Measurements from ENCODE around the gene LIPG. TPM values are rescaled to one million over a fixed set of nuclear protein-coding genes. Genes with fewer than 3 reads are reported as not detected.

The LIPG gene
- total RNA-seq, 1 experiment from 2014 or later = 57.8 TPM

DNA sequence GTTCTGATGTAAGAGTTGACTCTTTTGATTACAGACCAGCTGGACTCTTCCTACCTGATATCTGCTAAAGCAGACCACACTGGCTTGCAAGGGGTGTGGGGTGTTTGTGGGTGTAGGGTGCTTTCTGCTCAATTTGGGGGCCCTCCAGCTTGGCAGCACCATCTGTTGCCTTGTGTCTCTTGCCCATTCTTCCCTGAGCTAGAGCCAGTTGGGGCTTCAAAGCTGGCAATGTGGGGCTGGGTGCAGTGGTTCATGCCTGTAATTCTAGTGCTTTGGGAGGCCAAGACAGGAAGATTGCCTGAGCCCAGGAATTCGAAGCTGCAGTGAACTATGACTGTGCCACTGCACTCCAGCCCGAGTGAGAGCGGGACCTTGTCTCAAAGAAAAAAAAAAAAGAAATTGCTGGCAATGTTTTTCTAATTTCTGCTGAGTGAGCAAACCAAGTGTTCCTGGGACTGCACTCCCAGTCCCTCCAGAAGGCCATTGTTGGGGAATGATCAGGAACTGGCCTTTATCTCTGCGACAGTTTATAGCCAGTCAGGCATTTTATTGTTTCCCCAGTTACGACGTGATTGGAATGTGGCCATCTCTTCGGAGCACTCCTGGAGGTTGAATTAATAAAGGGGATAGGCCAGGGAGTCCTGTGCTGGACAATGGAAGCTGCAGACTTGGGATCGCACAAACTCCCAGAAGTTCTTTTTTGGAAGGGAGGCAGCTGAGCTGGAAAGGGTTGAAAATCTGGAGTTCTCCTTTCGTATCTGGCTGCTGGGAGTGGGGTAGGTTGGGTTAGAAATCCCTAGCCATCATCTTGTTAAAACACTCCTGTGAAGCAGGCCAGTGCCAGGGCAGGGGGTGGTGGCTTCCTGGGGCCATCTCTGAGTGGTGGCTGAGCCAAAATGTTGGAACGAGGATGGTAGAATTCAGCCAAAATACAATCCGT, 57.2 kb downstream of the LIPG start:
- intact Hi-C loops (cut with micrococcal nuclease) = no loop called here
- ChIA-PET CTCF (interaction anchor here (0.6 to 0.9 kb wide), 3 partner anchors 61 to 810 kb away, joined by 3 to 4 read pairs (median 3); no protein-coding TSS in a partner anchor), POLR2A (interaction anchor here (0.6 kb wide), 1 partner anchor 14 kb away, joined by 3 read pairs; no protein-coding TSS in a partner anchor)
- TF ChIP-seq, protein P1, sequence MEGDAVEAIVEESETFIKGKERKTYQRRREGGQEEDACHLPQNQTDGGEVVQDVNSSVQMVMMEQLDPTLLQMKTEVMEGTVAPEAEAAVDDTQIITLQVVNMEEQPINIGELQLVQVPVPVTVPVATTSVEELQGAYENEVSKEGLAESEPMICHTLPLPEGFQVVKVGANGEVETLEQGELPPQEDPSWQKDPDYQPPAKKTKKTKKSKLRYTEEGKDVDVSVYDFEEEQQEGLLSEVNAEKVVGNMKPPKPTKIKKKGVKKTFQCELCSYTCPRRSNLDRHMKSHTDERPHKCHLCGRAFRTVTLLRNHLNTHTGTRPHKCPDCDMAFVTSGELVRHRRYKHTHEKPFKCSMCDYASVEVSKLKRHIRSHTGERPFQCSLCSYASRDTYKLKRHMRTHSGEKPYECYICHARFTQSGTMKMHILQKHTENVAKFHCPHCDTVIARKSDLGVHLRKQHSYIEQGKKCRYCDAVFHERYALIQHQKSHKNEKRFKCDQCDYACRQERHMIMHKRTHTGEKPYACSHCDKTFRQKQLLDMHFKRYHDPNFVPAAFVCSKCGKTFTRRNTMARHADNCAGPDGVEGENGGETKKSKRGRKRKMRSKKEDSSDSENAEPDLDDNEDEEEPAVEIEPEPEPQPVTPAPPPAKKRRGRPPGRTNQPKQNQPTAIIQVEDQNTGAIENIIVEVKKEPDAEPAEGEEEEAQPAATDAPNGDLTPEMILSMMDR (IDR thresholded peaks at IDR 0.05; ENCODE audit: unreplicated experiment) = no peak
- no peak overlapping the region for H3K27ac Mint-ChIP-seq (ENCODE audit: low read depth, unreplicated experiment)
- BruUV-seq (replicated peaks) = no TSS peak
- H3K27me3 Mint-ChIP-seq (ENCODE audit: insufficient read depth, unreplicated experiment) = no peaks in the 10 kb centered on the region
- H3K9me3 Mint-ChIP-seq (ENCODE audit: unreplicated experiment) = no peaks in the 10 kb centered on the region
- H3K4me3 Mint-ChIP-seq (ENCODE audit: unreplicated experiment) = no peak overlapping the region
- no peak for DNase-seq (ENCODE audit: unreplicated experiment)
- H3K36me3 Mint-ChIP-seq (ENCODE audit: insufficient read depth, unreplicated experiment) = no peaks in the 10 kb centered on the region
- peaks cover 1% of the 10 kb centered on the region for H3K4me1 Mint-ChIP-seq (ENCODE audit: insufficient read depth, unreplicated experiment)

DNA sequence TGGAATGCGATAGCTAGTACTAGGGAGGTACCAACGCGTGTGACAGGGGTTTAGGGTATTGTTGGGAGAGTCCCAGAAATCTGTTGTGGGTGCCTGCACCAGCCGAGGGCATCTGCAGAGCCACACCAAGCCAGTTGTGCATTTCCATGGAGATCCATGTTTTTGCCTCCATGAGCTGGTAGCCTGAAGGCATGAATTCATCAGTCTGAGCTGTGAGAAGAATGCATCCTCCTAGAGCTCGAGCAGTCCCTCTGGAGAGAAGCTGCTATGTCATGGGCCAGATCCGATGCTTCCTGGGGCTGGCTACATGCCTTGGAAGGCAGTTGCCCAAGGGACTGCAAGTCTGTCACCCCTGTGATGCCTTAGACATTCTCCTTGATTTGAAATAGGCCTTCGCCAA, 57.9 kb downstream of the LIPG start:
- no peak overlapping the region for H3K27ac Mint-ChIP-seq (ENCODE audit: low read depth, unreplicated experiment)
- intact Hi-C loops (cut with micrococcal nuclease) = no loop called here
- no peaks in the 10 kb centered on the region for H3K9me3 Mint-ChIP-seq (ENCODE audit: unreplicated experiment)
- no TSS peak for BruUV-seq (replicated peaks)
- H3K4me1 Mint-ChIP-seq (ENCODE audit: insufficient read depth, unreplicated experiment) = no peaks in the 10 kb centered on the region
- H3K27me3 Mint-ChIP-seq (ENCODE audit: insufficient read depth, unreplicated experiment) = no peaks in the 10 kb centered on the region
- H3K4me3 Mint-ChIP-seq (ENCODE audit: unreplicated experiment) = no peak overlapping the region
- CTCF ChIA-PET = interaction anchor here (0.5 to 0.9 kb wide), 2 partner anchors 63 to 109 kb away, joined by 3 read pairs; no protein-coding TSS in a partner anchor
- no peaks in the 10 kb centered on the region for H3K36me3 Mint-ChIP-seq (ENCODE audit: insufficient read depth, unreplicated experiment)
- TF ChIP-seq, protein P1 (IDR thresholded peaks at IDR 0.05; ENCODE audit: unreplicated experiment) = no peak
- no peak for DNase-seq (ENCODE audit: unreplicated experiment)
- POLR2A ChIA-PET = no interaction called here

DNA sequence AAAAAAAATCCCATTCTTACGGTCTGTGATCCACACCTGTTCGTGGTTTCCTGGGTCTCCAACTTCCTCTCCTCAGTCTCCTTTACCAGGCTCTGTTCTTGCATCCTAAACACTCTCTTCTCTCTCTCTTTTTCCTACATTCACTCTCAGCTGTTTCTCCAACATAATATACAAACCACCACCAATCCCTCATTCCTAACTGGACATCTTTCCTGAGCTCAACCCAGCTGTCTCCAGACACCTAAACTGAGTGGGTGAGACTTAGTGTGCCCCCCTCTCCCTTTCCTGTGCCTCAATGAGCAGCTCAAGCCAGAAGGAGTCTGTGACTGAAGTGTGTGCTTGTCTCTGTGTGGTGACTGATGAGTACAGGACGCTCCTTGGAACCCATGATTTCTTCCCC, 59.4 kb downstream of the LIPG start:
- no peaks in the 10 kb centered on the region for H3K36me3 Mint-ChIP-seq (ENCODE audit: insufficient read depth, unreplicated experiment)
- H3K9me3 Mint-ChIP-seq (ENCODE audit: unreplicated experiment) = no peaks in the 10 kb centered on the region
- BruUV-seq (replicated peaks) = no TSS peak
- POLR2A ChIA-PET = interaction anchor here (0.7 kb wide), 2 partner anchors 20 to 133 kb away, joined by 3 read pairs; no protein-coding TSS in a partner anchor
- no peak for DNase-seq (ENCODE audit: unreplicated experiment)
- no peak overlapping the region for H3K27ac Mint-ChIP-seq (ENCODE audit: low read depth, unreplicated experiment)
- no peak overlapping the region for H3K4me3 Mint-ChIP-seq (ENCODE audit: unreplicated experiment)
- CTCF ChIA-PET = interaction anchor here (0.7 to 1.3 kb wide), 4 partner anchors 8 to 237 kb away, joined by 3 to 5 read pairs (median 3); no protein-coding TSS in a partner anchor
- TF ChIP-seq, protein P1 (IDR thresholded peaks at IDR 0.05; ENCODE audit: unreplicated experiment) = no peak
- intact Hi-C loops (cut with micrococcal nuclease) = no loop called here
- no peaks in the 10 kb centered on the region for H3K4me1 Mint-ChIP-seq (ENCODE audit: insufficient read depth, unreplicated experiment)
- no peaks in the 10 kb centered on the region for H3K27me3 Mint-ChIP-seq (ENCODE audit: insufficient read depth, unreplicated experiment)

DNA sequence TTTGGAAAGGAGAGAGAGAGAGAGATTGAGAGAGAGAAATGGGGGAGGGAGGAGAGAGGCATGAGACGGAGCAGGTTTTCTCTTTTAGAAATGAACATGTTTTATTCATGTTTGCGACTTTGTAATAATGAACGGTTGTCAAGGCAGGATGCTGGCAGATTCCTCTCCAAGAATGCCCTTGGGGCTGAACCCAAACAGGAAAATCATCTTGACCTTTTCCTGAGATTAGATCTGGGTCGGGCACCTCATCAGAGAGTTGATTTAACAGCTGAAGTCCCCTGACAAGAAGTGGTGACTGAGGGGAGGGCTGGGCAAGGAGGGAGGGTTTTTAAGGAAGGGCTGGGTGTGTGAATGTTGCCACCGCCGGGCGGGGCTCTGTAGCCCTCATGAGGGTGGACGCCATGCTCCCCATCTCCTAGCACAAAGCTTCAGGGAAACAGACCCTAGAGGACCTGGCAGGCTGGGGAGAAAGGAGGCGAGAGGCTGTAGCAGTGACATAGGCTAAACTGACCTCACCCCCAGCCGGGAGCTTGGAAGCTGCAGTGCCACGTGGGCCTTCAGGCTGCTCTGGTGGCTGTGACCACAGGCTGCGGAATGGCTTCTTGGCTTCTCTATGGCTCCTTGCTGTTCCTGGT, 60.0 kb downstream of the LIPG start:
- Mint-ChIP-seq H3K9me3 (ENCODE audit: unreplicated experiment) (no peaks in the 10 kb centered on the region), H3K36me3 (ENCODE audit: insufficient read depth, unreplicated experiment) (no peaks in the 10 kb centered on the region), H3K4me1 (ENCODE audit: insufficient read depth, unreplicated experiment) (no peaks in the 10 kb centered on the region), H3K27ac (ENCODE audit: low read depth, unreplicated experiment) (no peak overlapping the region), H3K4me3 (ENCODE audit: unreplicated experiment) (no peak overlapping the region), H3K27me3 (ENCODE audit: insufficient read depth, unreplicated experiment) (no peaks in the 10 kb centered on the region)
- BruUV-seq (replicated peaks) = no TSS peak
- TF ChIP-seq, protein P1 (IDR thresholded peaks at IDR 0.05; ENCODE audit: unreplicated experiment) = no peak
- DNase-seq (ENCODE audit: unreplicated experiment) = no peak
- intact Hi-C loops (cut with micrococcal nuclease) = no loop called here
- ChIA-PET POLR2A (no interaction called here), CTCF (interaction anchor here (0.8 to 1.3 kb wide), 2 partner anchors 12 to 113 kb away, joined by 3 to 5 read pairs; no protein-coding TSS in a partner anchor)
